K562 (cell line): ENCODE results near the gene TMSB4X. TPM values are rescaled to one million over a fixed set of nuclear protein-coding genes. Genes with fewer than 3 reads are reported as not detected.
A peak's percentile ranks its signal among the peaks of the same experiment; 100 is the strongest.

ENCODE experiments used
- AFF4 ChIP-seq: sonication (generic); formaldehyde crosslinking; IDR thresholded peaks from 2 replicates; pipeline ENCODE4 v1.8.0; 2023; ENCODE audit warnings: mild to moderate bottlenecking, missing genetic modification reagents
- ARID2 ChIP-seq: fragments of 450-650 bp; IDR thresholded peaks from 2 replicates; pipeline ENCODE4 v1.6.1; 2017; ENCODE audit warnings: antibody characterized with exemption, mild to moderate bottlenecking
- ARID3B ChIP-seq: fragments of 250-450 bp; sonication (Bioruptor Pico); IDR thresholded peaks from 2 replicates; pipeline ENCODE4 v1.4.0; 2020; ENCODE audit warnings: borderline replicate concordance
- BACH1 ChIP-seq: fragments of 200-800 bp; sonication (Bioruptor generic); IDR thresholded peaks from 2 replicates; pipeline ENCODE4 v1.6.1; 2016; ENCODE audit warnings: missing genetic modification characterization, missing compliant biosample characterization
- BRD4 ChIP-seq: fragments of 200-600 bp; sonication (generic); IDR thresholded peaks from 2 replicates; pipeline ENCODE4 v1.6.1; 2017; ENCODE audit warnings: inconsistent platforms
- BRD9 ChIP-seq: fragments of 450-650 bp; IDR thresholded peaks from 2 replicates; pipeline ENCODE4 v1.6.1; 2018; ENCODE audit warnings: low read depth; ENCODE audit not compliant: partially characterized antibody
- BRF1 ChIP-seq: IDR thresholded peaks from 3 replicates; pipeline ENCODE4 v1.6.1; 2011; ENCODE audit warnings: borderline replicate concordance, mild to moderate bottlenecking; ENCODE audit not compliant: insufficient read length; ENCODE audit errors: extremely low read depth
- HES1 ChIP-seq: fragments of 450-650 bp; IDR thresholded peaks from 2 replicates; pipeline ENCODE4 v1.6.1; 2016; ENCODE audit warnings: low read depth, mild to moderate bottlenecking, moderate library complexity
- MTA1 ChIP-seq: fragments of 450-650 bp; IDR thresholded peaks from 2 replicates; pipeline ENCODE4 v1.6.1; 2017; ENCODE audit warnings: borderline replicate concordance
- MTA3 ChIP-seq: fragments of 450-650 bp; formaldehyde crosslinking; IDR thresholded peaks from 2 replicates; pipeline ENCODE4 v1.6.1; 2017; ENCODE audit warnings: mild to moderate bottlenecking, borderline replicate concordance
- NCOA1 ChIP-seq: fragments of 450-650 bp; IDR thresholded peaks from 2 replicates; pipeline ENCODE4 v1.6.1; 2016; ENCODE audit warnings: low read depth
- PHF8 ChIP-seq: fragments of 200-600 bp; sonication (generic); IDR thresholded peaks from 2 replicates; pipeline ENCODE4 v1.6.1; 2012; ENCODE audit warnings: mixed run types, mild to moderate bottlenecking, inconsistent platforms, low read length, moderate library complexity, borderline replicate concordance
- RBM22 ChIP-seq: fragments of 200-400 bp; formaldehyde crosslinking; IDR thresholded peaks from 2 replicates; pipeline ENCODE4 v1.6.1; 2018; ENCODE audit warnings: low read length, low read depth; ENCODE audit not compliant: poor library complexity, severe bottlenecking
- SMARCE1 ChIP-seq: fragments of 450-650 bp; IDR thresholded peaks from 2 replicates; pipeline ENCODE4 v1.7.1; 2016; ENCODE audit warnings: mild to moderate bottlenecking
- ZFPM2 ChIP-seq: fragments of 250-450 bp; sonication (Bioruptor Pico); IDR thresholded peaks from 2 replicates; pipeline ENCODE4 v1.5.1; 2022; ENCODE audit warnings: mild to moderate bottlenecking
- ZNF121 ChIP-seq: sonication (generic); formaldehyde crosslinking; conservative IDR thresholded peaks from 2 replicates; pipeline ENCODE4 v1.8.0; 2022; ENCODE audit warnings: missing genetic modification reagents
- ZNF165 ChIP-seq: fragments of 250-450 bp; sonication (Bioruptor Pico); IDR thresholded peaks from 2 replicates; pipeline ENCODE4 v1.4.0; 2020; ENCODE audit warnings: borderline replicate concordance
- ZNF282 ChIP-seq: sonication (generic); formaldehyde crosslinking; IDR thresholded peaks from 2 replicates; pipeline ENCODE4 v1.8.1; 2023; ENCODE audit warnings: missing genetic modification reagents
- polyA plus RNA-seq, 8 experiments: library from polyadenylated mRNA; depleted of rRNA in 4 of 8; stranded (reverse) in 5 of 8; unstranded in 3 of 8; fragments of >200 nt; fragmentation: Nextera tagmentation in 2 of 8; fragmentation: Illumina TruSeq in 1 of 8; extraction: Ambion mirVana in 2 of 8; extraction: Trizol in 1 of 8; gene quantifications; 2 replicates each; pipeline versions ENCODE4 v1.2.1 to v1.2.3, GENCODE V29; 2011 to 2014; ENCODE audit warnings: inconsistent platforms in 1 of 8, missing spikeins in 1 of 8
- total RNA-seq, 7 experiments: library from RNA; depleted of rRNA in 6 of 7; stranded (reverse); fragments of >200 nt in 6 of 7; fragmentation: Illumina TruSeq in 2 of 7; extraction: Trizol in 2 of 7; gene quantifications; 2 replicates each; pipeline versions ENCODE4 v1.2.1 to v1.2.3, GENCODE V29; 2011 to 2021; ENCODE audit warnings: low replicate concordance in 1 of 7
- TF ChIP-seq, protein P1 (sequence below): fragments of 200-800 bp; sonication (Bioruptor generic); IDR thresholded peaks from 2 replicates; pipeline ENCODE4 v1.6.1; 2017; ENCODE audit warnings: missing genetic modification characterization, missing compliant biosample characterization

Gene TMSB4X
- total and polyA plus RNA-seq, 9 of the 15 experiments (the other 6 are each of a cell fraction or from before 2014, with no cell fraction given) = 1,035 to 2,035 (median 1,529) TPM

GRCh38 chrX:12974796-12975669 lies at the start of gene TMSB4X (continued):
- TF ChIP-seq ARID3B (CRISPR knock-in tag) = no peak
- TF ChIP-seq BRF1 = no peak
- TF ChIP-seq, protein P1, sequence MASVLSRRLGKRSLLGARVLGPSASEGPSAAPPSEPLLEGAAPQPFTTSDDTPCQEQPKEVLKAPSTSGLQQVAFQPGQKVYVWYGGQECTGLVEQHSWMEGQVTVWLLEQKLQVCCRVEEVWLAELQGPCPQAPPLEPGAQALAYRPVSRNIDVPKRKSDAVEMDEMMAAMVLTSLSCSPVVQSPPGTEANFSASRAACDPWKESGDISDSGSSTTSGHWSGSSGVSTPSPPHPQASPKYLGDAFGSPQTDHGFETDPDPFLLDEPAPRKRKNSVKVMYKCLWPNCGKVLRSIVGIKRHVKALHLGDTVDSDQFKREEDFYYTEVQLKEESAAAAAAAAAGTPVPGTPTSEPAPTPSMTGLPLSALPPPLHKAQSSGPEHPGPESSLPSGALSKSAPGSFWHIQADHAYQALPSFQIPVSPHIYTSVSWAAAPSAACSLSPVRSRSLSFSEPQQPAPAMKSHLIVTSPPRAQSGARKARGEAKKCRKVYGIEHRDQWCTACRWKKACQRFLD (CRISPR knock-in tag) = no peak
- peak; percentile 95 for TF ChIP-seq MTA3
- TF ChIP-seq BRD4 = peak; percentile 80
- TF ChIP-seq ZFPM2 = no peak
- TF ChIP-seq AFF4 (CRISPR knock-in tag) = peak; percentile 99
- TF ChIP-seq ZNF121 (CRISPR knock-in tag) = no peak
- 0 out of 2 replicates have a peak, but pooled peaks have one; percentile 21 for TF ChIP-seq SMARCE1
- TF ChIP-seq RBM22 = peak; percentile 97
- TF ChIP-seq ARID2 = no peak
- TF ChIP-seq NCOA1 = no peak
- TF ChIP-seq PHF8 = peak; percentile 71; the same call in 1 of the 2 replicates
- TF ChIP-seq BRD9 = peak; percentile 26
- TF ChIP-seq ZNF165 (CRISPR knock-in tag) = no peak
- no peak for TF ChIP-seq ZNF282 (CRISPR knock-in tag)
- TF ChIP-seq HES1 = no peak
- no peak for TF ChIP-seq BACH1 (tag)
- 0 out of 2 replicates have a peak, but pooled peaks have one; percentile 7 for TF ChIP-seq MTA1
